Endothelial cell of umbilical vein (primary cell): ENCODE measurements around the gene SLC19A1. TPM values are rescaled to one million over a fixed set of nuclear protein-coding genes. Genes with fewer than 3 reads are reported as not detected.
"Not testable (repeated sequence)": the region's sequence is repeated elsewhere in the genome, so short reads cannot be mapped to it uniquely, and the experiment has no call there.

ENCODE experiments used
- BruUV-seq: library from RNA; stranded (reverse); fragments of 400-500 nt; replicated peaks from 2 replicates; lab custom pipeline; 2021; lab: Mats Ljungman, UMichigan
- CTCF ChIA-PET: fragments of 300-600, 350-600 bp; sonication (Branson Sonifier 250); formaldehyde crosslinking; loops from one replicate; lab custom pipeline; 2021; ENCODE audit warnings: antibody characterized with exemption, inconsistent platforms; lab: Charles Lee
- POLR2A ChIA-PET: fragments of 300-600, 350-600 bp; sonication (Branson Sonifier 250); formaldehyde crosslinking; loops from one replicate; lab custom pipeline; 2021; ENCODE audit warnings: antibody characterized with exemption, inconsistent platforms; lab: Charles Lee
- DNase-seq: peaks from one replicate; pipeline ENCODE4 v3.0.0-alpha.2; 2011; ENCODE audit warnings: low read depth, low spot score
- FAIRE-seq: peaks from 2 replicates; lab custom pipeline; 2011; peaks lifted over from hg19 to GRCh38; lab: Jason Lieb, UNC
- H2AFZ ChIP-seq: 2 replicates; pipeline ENCODE4 v1.6.0; 2012; ENCODE audit warnings: low read depth, low read length, control low read depth, inconsistent platforms
- H3K27ac ChIP-seq: 2 replicates; pipeline ENCODE4 v1.5.1; 2011; ENCODE audit warnings: low read depth, mild to moderate bottlenecking, control low read depth, low read length, moderate library complexity; ENCODE audit not compliant: insufficient read depth
- H3K27me3 ChIP-seq, 2 experiments: 2 replicates each; pipeline versions ENCODE4 v1.6.0 to v1.6.1; 2011; ENCODE audit warnings: low read length in 2 of 2, mixed read lengths in 1 of 2; ENCODE audit not compliant: control insufficient read depth in 2 of 2, insufficient read depth in 2 of 2
- H3K36me3 ChIP-seq, 2 experiments: 2 replicates in 1 of 2; 3 replicates in 1 of 2; pipeline ENCODE4 v1.5.1; 2011; ENCODE audit warnings: low read length in 2 of 2, mild to moderate bottlenecking in 1 of 2, moderate library complexity in 1 of 2; ENCODE audit not compliant: control insufficient read depth in 2 of 2, insufficient read depth in 2 of 2; ENCODE audit errors: extremely low read depth in 1 of 2
- H3K4me1 ChIP-seq: 3 replicates; pipeline ENCODE4 v1.5.1; 2011; ENCODE audit warnings: mild to moderate bottlenecking, low read length; ENCODE audit not compliant: control insufficient read depth, insufficient read depth; ENCODE audit errors: extremely low read depth
- H3K4me2 ChIP-seq: 2 replicates; pipeline ENCODE4 v1.6.1; 2011; ENCODE audit warnings: low read length, control low read depth, mixed read lengths; ENCODE audit not compliant: insufficient read depth
- H3K4me3 ChIP-seq, 3 experiments: fragments of 200-600 bp in 1 of 3; sonication (generic), shearing (Covaris generic) in 1 of 3; replicated peaks in 1 of 3; 2 replicates each; pipeline ENCODE4 v1.5.1; 2011 to 2016; ENCODE audit warnings: control low read depth in 3 of 3, low read length in 3 of 3, mild to moderate bottlenecking in 2 of 3, inconsistent platforms in 1 of 3, low read depth in 1 of 3, moderate library complexity in 1 of 3; ENCODE audit not compliant: insufficient read depth in 1 of 3
- H3K79me2 ChIP-seq: 2 replicates; pipeline ENCODE4 v1.6.0; 2012; ENCODE audit warnings: low read length, inconsistent platforms; ENCODE audit not compliant: control insufficient read depth, insufficient read depth
- H3K9ac ChIP-seq: replicated peaks from 2 replicates; pipeline ENCODE3; 2011; ENCODE audit warnings: low read length, control low read depth; ENCODE audit not compliant: insufficient read depth; ENCODE audit errors: extremely low read depth
- H3K9me1 ChIP-seq: replicated peaks from 3 replicates; pipeline ENCODE4 v1.6.0; 2011; ENCODE audit warnings: mild to moderate bottlenecking, low read length; ENCODE audit not compliant: control insufficient read depth, insufficient read depth; ENCODE audit errors: extremely low read depth
- H3K9me3 ChIP-seq: replicated peaks from 2 replicates; pipeline ENCODE4 v1.5.1; 2012; ENCODE audit warnings: low read length, inconsistent platforms; ENCODE audit not compliant: control insufficient read depth, insufficient read depth
- H4K20me1 ChIP-seq: replicated peaks from 2 replicates; pipeline ENCODE3; 2011; ENCODE audit warnings: mild to moderate bottlenecking, low read length; ENCODE audit not compliant: control insufficient read depth, insufficient read depth; ENCODE audit errors: extremely low read depth
- EZH2 ChIP-seq: IDR thresholded peaks from 2 replicates; pipeline ENCODE4 v1.6.1; 2012; ENCODE audit warnings: borderline replicate concordance, low read depth, mild to moderate bottlenecking, moderate library complexity, low read length, inconsistent platforms; ENCODE audit not compliant: severe bottlenecking
- FOS ChIP-seq: IDR thresholded peaks from 2 replicates; pipeline ENCODE4 v1.6.1; 2011; ENCODE audit warnings: mild to moderate bottlenecking, low read length, moderate library complexity, borderline replicate concordance; ENCODE audit not compliant: insufficient read depth
- JUN ChIP-seq: IDR thresholded peaks from 2 replicates; pipeline ENCODE4 v1.6.1; 2011; ENCODE audit warnings: borderline replicate concordance, low read depth; ENCODE audit not compliant: insufficient read length, insufficient read depth
- MYC ChIP-seq: IDR thresholded peaks from one replicate; pipeline ENCODE4 v1.6.1; 2011; ENCODE audit warnings: mild to moderate bottlenecking, low read depth, low read length
- POLR2A ChIP-seq: IDR thresholded peaks from 2 replicates; pipeline ENCODE4 v1.6.1; 2012; ENCODE audit warnings: low read depth, mild to moderate bottlenecking, control low read depth, low read length
- POLR2AphosphoS5 ChIP-seq: IDR thresholded peaks from 2 replicates; pipeline ENCODE4 v1.6.1; 2012; ENCODE audit warnings: low read depth, mild to moderate bottlenecking, control low read depth, low read length, moderate library complexity; ENCODE audit not compliant: insufficient read depth
- dilution Hi-C: fragments of 300-500 bp; cut with MboI; formaldehyde crosslinking; loops from one replicate; pipeline ENCODE4 v1.15.0; 2019; ENCODE audit warnings: low sequenced_read_pairs; ENCODE audit not compliant: extremely low pct_ligation_motif_present
- intact Hi-C: fragments of 100-400 bp; cut with micrococcal nuclease; formaldehyde crosslinking; loops from one replicate; pipeline ENCODE4 v1.10.0; 2022
- polyA plus RNA-seq, 4 experiments: library from polyadenylated mRNA; depleted of rRNA in 3 of 4; stranded (reverse) in 3 of 4; unstranded in 1 of 4; fragments of >200 nt; gene quantifications; 2 replicates each; pipeline versions ENCODE4 v1.2.1 to v1.2.3, GENCODE V29; 2011 to 2012; ENCODE audit warnings: missing spikeins in 1 of 4
- total RNA-seq: library from RNA; stranded (reverse); gene quantifications from 2 replicates; pipeline ENCODE4 v1.2.3, GENCODE V29; 2021

Gene SLC19A1
- total and polyA plus RNA-seq, 2 donors (not counting 3 experiments of a cell fraction or from before 2014, with no cell fraction given) = 36.3 to 54.6 TPM

- POLR2A ChIA-PET = no interaction called here
- no peak overlapping the region for H3K27ac ChIP-seq
- H3K4me2 ChIP-seq = no peak overlapping the region
- TF ChIP-seq JUN (no peak), MYC (no peak), POLR2AphosphoS5 (no peak), EZH2 (no peak), FOS (no peak), POLR2A (no peak)
- H3K36me3 ChIP-seq = peaks cover 2 to 15% of the 10 kb centered on the region in 2 experiments
- H3K4me1 ChIP-seq = peaks cover 15% of the 10 kb centered on the region
- DNase-seq (no peak), FAIRE-seq (no peak)
- H4K20me1 ChIP-seq = no peaks in the 10 kb centered on the region
- H3K79me2 ChIP-seq = peaks cover 14% of the 10 kb centered on the region
- dilution Hi-C loops = no loop called here
- intact Hi-C loops = no loop called here
- no peaks in the 10 kb centered on the region for H3K9me1 ChIP-seq
- CTCF ChIA-PET = no interaction called here
- no peak overlapping the region for H3K9ac ChIP-seq
- no peaks in the 10 kb centered on the region for H3K9me3 ChIP-seq
- no peaks in the 10 kb centered on the region for H3K27me3 ChIP-seq
- BruUV-seq = no TSS peak
- no peak overlapping the region for H2AFZ ChIP-seq
- H3K4me3 ChIP-seq = no peak overlapping the region
Observed at GRCh38 chr21:45528981-45529784, 13.1 kb downstream of the SLC19A1 start.

- DNase-seq = no peak
Observed at GRCh38 chr21:45528028-45528705, 14.1 kb downstream of the SLC19A1 start.

GRCh38 chr21:45527151-45527999 lies 14.9 kb downstream of the SLC19A1 start:
- DNase-seq, POLR2A ChIA-PET, dilution Hi-C loops, H4K20me1 ChIP-seq, BruUV-seq, H3K27ac ChIP-seq, H3K4me2 ChIP-seq, H3K4me3 ChIP-seq, H3K9me3 ChIP-seq, H3K9me1 ChIP-seq, FAIRE-seq, H2AFZ ChIP-seq, H3K4me1 ChIP-seq, CTCF ChIA-PET, H3K79me2 ChIP-seq, H3K27me3 ChIP-seq, intact Hi-C loops, H3K9ac ChIP-seq: not testable (repeated sequence)
- peaks cover 7 to 15% of the 10 kb centered on the region in 2 experiments for H3K36me3 ChIP-seq

More at GRCh38 chr21:45528028-45528705, 14.1 kb downstream of the SLC19A1 start:
- no peak overlapping the region for H3K9ac ChIP-seq
- TF ChIP-seq POLR2AphosphoS5 = no peak
- H3K4me3 ChIP-seq = no peak overlapping the region
- H3K27ac ChIP-seq = no peak overlapping the region
- H4K20me1 ChIP-seq = no peaks in the 10 kb centered on the region
- intact Hi-C loops (no loop called here), dilution Hi-C loops (no loop called here)
- peaks cover 7 to 15% of the 10 kb centered on the region in 2 experiments for H3K36me3 ChIP-seq
- POLR2A ChIA-PET = no interaction called here
- H3K9me3 ChIP-seq = no peaks in the 10 kb centered on the region
- H3K4me2 ChIP-seq = no peak overlapping the region
- peaks cover 5% of the 10 kb centered on the region for H3K79me2 ChIP-seq
- peaks cover 6% of the 10 kb centered on the region for H3K4me1 ChIP-seq
- H3K9me1 ChIP-seq = no peaks in the 10 kb centered on the region
- BruUV-seq = no TSS peak
- no peak overlapping the region for H2AFZ ChIP-seq
- H3K27me3 ChIP-seq = no peaks in the 10 kb centered on the region
- FAIRE-seq = no peak
- CTCF ChIA-PET = no interaction called here
